Muscle layer of colon (tissue), 2 donors: ENCODE measurements around the gene TEF.
A peak's percentile ranks its signal among the peaks of the same experiment; 100 is the strongest.
"Not testable (repeated sequence)": the region's sequence is repeated elsewhere in the genome, so short reads cannot be mapped to it uniquely, and the experiment has no call there.

Source experiments
- H3K27ac ChIP-seq: one replicate; pipeline ENCODE4 v1.7.0; 2013; ENCODE audit warnings: low read depth, mild to moderate bottlenecking, low read length, moderate library complexity
- H3K27me3 ChIP-seq, 2 donors: one replicate each; pipeline ENCODE4 v1.7.0; 2013; ENCODE audit warnings: low read length in 2 of 2, mild to moderate bottlenecking in 2 of 2; ENCODE audit not compliant: insufficient read depth in 2 of 2, control insufficient read depth in 1 of 2
- H3K36me3 ChIP-seq: one replicate; pipeline ENCODE4 v1.7.0; 2013; ENCODE audit warnings: mild to moderate bottlenecking, low read length; ENCODE audit not compliant: insufficient read depth
- H3K4me1 ChIP-seq: one replicate; pipeline ENCODE4 v1.7.0; 2013; ENCODE audit warnings: mild to moderate bottlenecking, low read length; ENCODE audit not compliant: insufficient read depth
- H3K4me3 ChIP-seq, 2 donors: one replicate each; pipeline ENCODE4 v1.7.0; 2013; ENCODE audit warnings: low read length in 2 of 2, low read depth in 1 of 2, mild to moderate bottlenecking in 1 of 2, moderate library complexity in 1 of 2
- H3K9ac ChIP-seq: one replicate; pipeline ENCODE4 v1.7.0; 2013; ENCODE audit warnings: low read length
- H3K9me3 ChIP-seq: one replicate; pipeline ENCODE4 v1.7.0; 2013; ENCODE audit warnings: mild to moderate bottlenecking, low read length
- donor health status: abdominal sarcoma.
- donor health status: Adenocarcinoma of cecum.

The TEF gene

DNA sequence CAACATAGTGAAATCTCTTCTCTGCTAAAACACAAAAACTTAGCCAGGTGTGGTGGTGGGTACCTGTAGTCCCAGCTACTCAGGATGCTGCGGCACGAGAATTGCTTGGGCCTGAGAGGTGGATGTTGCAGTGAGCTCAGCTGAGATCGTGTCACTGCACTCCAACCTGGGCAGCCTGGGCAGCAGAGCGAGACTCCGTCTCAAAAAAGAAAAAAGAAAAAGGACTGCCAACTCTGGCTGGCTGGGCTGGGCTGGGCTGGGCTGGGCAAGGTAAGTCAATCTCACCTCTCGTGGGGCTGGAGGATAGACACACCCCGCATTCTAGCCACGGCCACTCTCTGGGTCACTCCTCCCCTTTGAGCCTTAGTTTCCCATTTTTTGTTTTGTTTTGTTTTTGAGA is 26.9 kb downstream of the TEF start:
- Histone ChIP-seq H3K27me3 (no peaks in the 10 kb centered on the region), H3K27ac (no peak overlapping the region), H3K9ac (no peak overlapping the region), H3K36me3 (no peaks in the 10 kb centered on the region), H3K9me3 (no peaks in the 10 kb centered on the region), H3K4me3 (no peak overlapping the region), H3K4me1 (peaks cover 40% of the 10 kb centered on the region)

DNA sequence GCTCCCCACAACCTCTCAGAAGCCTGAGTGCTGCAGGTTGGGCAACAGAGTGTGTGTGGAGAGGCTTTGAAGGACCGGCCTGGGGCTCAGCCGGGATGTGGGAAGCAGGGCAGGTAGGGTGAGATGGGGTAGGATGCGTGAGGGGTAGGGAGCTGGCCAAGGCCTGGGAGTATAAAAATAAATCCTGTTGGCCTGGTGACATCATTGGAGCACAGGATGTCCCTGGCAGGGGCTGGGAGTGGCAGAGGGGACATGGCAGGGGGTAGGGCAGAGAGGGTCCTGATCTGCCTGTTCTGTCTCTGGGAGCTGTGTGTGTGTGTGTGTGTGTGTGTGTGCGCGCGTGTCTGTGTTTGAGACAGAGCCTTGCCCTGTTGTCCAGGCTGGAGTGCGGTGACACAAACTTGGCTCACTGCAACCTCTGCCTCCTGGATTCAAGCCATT is 28.6 kb downstream of the TEF start:
- H3K9ac ChIP-seq = peak overlapping the region; percentile 19
- H3K9me3 ChIP-seq = no peaks in the 10 kb centered on the region
- peaks cover 45% of the 10 kb centered on the region for H3K4me1 ChIP-seq
- no peaks in the 10 kb centered on the region for H3K36me3 ChIP-seq
- H3K27ac ChIP-seq = peak overlapping the region; percentile 78
- H3K4me3 ChIP-seq = no peak overlapping the region
- no peaks in the 10 kb centered on the region for H3K27me3 ChIP-seq

DNA sequence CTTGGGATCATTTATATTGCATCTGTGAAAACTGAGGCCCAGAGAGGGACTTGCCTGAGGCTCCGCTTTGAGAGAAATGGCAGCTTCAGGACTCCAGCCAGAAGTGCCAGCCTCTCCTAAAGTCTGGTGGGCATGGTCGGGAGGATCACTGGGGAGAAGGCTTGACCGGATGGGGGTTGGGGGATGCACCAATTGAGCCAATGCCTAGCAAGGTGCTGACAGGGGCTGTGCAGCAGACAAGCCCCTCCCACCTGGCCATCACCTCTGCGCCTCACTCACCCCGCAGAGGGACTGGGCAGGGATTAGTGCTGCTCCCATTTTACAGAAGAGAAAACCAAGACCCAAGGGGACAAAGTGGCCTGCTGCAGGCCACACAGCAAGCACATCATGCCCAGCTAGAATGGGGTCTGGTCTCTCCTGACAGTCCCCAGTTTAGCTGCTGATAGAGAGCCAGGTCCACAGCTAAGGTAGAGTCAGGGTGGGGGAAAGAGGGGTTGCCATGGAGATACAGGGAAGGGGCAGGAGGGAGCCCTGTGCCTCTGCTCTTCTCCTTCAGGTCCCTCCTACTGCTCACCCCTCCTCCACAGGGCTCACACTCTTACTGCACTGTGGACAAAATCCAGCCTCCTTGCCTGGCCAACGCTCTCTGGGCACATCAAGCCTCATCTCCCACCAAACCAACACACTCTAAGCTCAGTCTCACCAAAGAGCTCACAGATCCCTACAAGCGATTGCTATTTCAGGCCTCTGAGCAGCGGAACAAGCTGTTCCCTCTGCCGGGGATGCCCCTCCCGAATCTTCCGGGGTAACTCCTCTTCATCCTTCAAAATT is 29.5 kb downstream of the TEF start:
- no peaks in the 10 kb centered on the region for H3K9me3 ChIP-seq
- peak overlapping the region; percentile 78 for H3K27ac ChIP-seq
- peaks cover 49% of the 10 kb centered on the region for H3K4me1 ChIP-seq
- peak overlapping the region; percentile 31 for H3K9ac ChIP-seq
- no peaks in the 10 kb centered on the region for H3K27me3 ChIP-seq
- H3K4me3 ChIP-seq = no peak overlapping the region
- no peaks in the 10 kb centered on the region for H3K36me3 ChIP-seq

DNA sequence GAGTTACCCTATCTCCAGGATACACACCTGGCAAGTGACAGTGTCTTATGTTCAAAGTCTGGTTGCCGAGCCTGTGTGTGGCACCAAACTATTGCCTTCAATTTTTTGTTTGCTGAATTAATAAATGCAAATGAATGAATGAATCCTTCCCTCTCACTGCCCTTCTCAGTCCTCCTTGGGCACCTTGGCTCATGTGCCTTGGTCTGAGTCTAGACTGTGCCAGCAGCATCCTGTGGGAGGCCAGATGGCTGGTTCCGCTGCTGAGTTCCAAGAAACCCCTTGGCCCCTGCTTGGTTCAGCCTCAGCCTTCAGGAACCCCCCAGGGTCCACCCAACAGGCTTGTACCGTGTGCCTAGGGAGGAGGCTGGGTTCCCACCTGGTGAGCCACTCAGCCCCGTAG is 33.8 kb downstream of the TEF start:
- Histone ChIP-seq H3K27me3 (no peaks in the 10 kb centered on the region), H3K27ac (peak overlapping the region; percentile 50), H3K9ac (no peak overlapping the region), H3K4me3 (no peak overlapping the region), H3K4me1 (peaks cover 55% of the 10 kb centered on the region), H3K36me3 (no peaks in the 10 kb centered on the region), H3K9me3 (no peaks in the 10 kb centered on the region)

DNA sequence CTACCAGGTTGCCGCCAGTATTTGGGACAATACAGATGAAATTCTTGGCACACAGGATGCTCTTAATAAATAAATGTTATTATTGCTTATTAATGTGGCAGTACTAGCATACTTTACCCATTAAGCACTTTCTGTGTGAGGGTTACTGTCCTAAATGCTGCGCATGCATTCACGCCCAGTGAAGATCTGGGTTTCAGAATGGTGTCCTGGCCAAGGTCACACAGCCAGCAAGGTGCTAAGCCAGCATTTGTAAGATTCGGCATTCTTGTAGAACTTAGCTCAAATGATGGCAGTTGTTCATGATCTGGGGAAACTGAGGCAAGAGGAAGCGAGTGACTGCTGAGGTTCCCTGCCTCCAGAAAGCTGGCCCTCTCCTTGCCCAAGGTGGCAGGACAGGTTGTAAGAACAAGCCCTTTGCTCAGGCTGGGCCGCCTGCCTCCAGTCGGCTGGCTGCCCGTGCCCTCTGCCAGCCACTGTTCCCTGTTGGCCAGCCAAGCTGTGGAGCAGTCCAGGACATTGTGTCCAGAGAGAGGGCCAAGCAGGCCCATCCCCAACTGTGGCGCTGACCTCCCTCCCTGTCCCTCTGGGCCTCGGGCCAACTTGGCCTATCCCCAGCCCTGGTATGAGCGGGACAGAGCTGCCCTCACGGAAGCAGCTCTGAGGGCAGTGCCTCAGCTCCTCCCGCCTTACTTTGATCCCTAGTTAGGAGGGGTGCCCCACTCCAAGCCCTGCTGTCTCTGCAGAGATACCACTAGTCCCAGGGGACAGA is 36.1 kb downstream of the TEF start:
- H3K36me3 ChIP-seq = no peaks in the 10 kb centered on the region
- H3K27me3 ChIP-seq = no peaks in the 10 kb centered on the region
- peak overlapping the region in 1 of 2 donors; percentile 6 for H3K4me3 ChIP-seq
- H3K9ac ChIP-seq = peak overlapping the region; percentile 39
- peak overlapping the region; percentile 90 for H3K27ac ChIP-seq
- no peaks in the 10 kb centered on the region for H3K9me3 ChIP-seq
- peaks cover 33% of the 10 kb centered on the region for H3K4me1 ChIP-seq

DNA sequence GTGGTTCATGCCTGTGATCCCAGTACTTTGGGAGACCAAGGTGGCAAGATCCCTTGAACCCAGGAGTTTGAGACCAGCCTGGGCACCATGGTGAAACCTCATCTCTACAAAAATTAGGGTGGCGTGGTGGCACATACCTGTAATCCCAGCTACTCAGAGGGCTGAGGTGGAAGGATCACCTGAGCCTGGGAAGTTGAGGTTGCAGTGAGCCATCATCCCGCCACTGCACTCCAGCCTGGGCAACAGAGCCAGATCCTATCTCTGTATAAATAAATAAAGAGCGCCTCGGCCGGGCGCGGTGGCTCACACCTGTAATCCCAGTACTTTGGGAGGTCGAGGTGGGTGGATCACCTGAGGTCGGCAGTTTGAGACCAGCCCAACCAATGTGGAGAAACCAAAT is 37.0 kb downstream of the TEF start:
- Histone ChIP-seq H3K4me3 (peak overlapping the region in 1 of 2 donors; percentile 6), H3K27me3 (no peaks in the 10 kb centered on the region), H3K27ac (peak overlapping the region; percentile 90), H3K36me3 (peaks cover 5% of the 10 kb centered on the region), H3K9ac (peak overlapping the region; percentile 39), H3K9me3 (no peaks in the 10 kb centered on the region), H3K4me1 (peaks cover 31% of the 10 kb centered on the region)

DNA sequence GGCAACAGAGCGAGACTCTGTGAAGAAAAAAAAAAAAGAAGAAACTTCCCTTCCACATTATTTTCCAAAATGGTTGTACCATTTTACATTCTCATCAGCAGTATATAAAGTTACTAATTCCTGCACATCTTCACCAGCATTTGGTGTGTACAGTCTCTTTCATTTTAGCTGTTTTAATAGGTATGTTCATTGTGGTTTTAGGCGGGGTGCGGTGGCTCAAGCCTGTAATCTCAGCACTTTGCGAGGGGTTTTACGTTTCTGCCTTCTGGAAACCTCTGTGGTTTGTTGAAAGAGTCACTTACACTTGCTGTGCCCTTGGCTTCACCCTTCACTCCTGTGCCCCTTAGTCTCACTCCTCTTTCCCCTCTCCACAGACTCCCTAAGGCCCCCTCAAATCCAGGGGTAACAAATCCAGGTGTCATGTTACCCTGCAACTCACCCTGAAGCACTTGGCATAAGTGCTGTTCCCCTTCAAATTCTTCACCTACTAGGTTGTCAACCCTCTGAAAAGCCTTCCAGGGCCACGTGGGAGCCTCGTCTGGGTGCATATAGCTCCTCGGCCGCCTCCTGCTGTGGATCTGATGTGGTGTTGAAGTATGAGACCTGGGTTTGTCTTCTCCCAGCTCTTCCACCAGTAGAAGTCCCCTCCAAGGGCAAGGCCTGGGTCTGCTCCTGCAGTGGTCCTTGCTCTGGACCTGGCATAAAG is 44.1 kb downstream of the TEF start:
- peaks cover 21% of the 10 kb centered on the region for H3K36me3 ChIP-seq
- H3K27me3 ChIP-seq = no peaks in the 10 kb centered on the region
- no peak overlapping the region for H3K9ac ChIP-seq
- no peaks in the 10 kb centered on the region for H3K9me3 ChIP-seq
- no peaks in the 10 kb centered on the region for H3K4me1 ChIP-seq
- no peak overlapping the region for H3K4me3 ChIP-seq
- no peak overlapping the region for H3K27ac ChIP-seq

DNA sequence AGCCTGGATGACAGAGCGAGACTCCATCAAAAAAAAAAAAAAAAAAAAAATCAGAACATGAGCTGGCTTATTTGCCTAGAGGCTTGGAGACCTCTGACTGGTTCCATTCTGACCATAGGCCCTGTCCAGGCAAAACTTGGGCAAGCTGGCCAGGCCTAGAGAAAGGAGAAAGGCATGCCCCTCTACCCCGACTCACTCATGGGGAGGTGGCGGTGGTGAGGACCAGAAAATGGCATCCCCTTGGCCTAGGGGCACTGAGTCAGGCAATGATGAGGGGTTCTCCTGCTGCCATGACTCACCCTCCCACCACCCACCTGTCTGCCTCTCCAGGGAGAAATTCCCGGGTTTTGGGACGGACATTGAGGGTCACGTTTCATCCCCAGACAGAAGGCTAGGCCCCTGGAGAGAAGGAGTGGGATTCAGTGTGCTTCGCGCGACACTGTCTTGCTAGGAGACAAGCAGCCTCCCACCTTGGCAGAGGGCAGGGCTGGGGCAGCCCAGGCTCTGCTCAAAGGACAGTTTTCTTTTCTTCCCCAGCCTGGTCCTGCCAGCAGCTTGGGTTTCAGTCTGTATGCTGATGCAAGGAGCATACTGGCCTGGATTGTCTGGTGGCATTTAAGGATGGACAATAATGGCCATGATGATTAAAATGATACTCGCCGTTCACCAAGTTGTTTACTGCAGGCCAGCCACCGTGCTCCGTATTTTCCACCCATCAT is 47.6 kb downstream of the TEF start:
- Histone ChIP-seq H3K27ac (no peak overlapping the region), H3K9me3 (no peaks in the 10 kb centered on the region), H3K36me3 (peaks cover 42% of the 10 kb centered on the region), H3K4me1 (no peaks in the 10 kb centered on the region), H3K27me3 (no peaks in the 10 kb centered on the region), H3K9ac (no peak overlapping the region), H3K4me3 (no peak overlapping the region)

DNA sequence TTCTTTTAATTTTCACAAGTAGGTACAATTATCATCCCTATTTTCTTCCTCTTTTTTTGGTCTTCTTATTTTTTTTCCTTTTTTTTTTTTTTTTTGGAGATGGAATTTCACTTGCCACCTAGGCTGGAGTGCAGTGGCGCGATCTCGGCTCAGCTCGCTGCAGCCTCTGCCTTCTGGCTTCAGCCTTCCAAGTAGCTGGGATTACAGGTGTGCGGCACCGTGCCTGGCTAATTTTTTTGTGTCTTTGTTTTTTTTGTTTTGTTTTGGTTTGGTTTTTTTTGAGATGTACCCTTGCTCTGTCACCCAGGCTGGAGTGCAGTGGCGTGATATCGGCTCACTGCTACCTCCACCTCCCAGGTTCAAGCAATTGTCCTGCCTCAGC is 48.2 kb downstream of the TEF start:
- Histone ChIP-seq H3K4me1 (peaks cover 4% of the 10 kb centered on the region), H3K36me3 (peaks cover 42% of the 10 kb centered on the region)

DNA sequence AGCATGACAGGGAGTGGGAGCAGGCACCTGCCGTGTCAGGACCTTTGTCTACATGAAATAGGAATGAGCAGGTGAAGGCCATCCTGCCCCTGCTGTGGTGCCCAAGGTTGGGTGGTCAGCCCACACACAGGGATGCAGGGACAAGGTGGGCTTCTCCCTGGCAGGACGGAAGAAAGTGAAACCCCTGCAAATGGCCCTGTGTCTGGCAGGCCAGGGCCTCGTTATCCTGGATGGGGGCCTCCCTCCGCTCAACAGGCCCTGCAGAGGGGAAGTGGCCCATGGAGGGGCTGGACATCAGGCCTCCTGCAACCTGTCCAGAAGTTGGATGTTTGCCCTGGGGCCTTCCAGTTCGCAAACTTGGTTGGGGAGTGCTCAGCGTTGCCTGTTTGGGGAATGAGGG is 49.9 kb downstream of the TEF start:
- Histone ChIP-seq H3K27ac (no peak overlapping the region), H3K36me3 (peaks cover 55% of the 10 kb centered on the region), H3K4me1 (peaks cover 17% of the 10 kb centered on the region), H3K9me3 (no peaks in the 10 kb centered on the region), H3K9ac (no peak overlapping the region), H3K27me3 (no peaks in the 10 kb centered on the region), H3K4me3 (no peak overlapping the region)

More for the DNA sequence above, 48.2 kb downstream of the TEF start:
- no peaks in the 10 kb centered on the region for H3K9me3 ChIP-seq
- H3K9ac ChIP-seq = no peak overlapping the region
- no peak overlapping the region for H3K4me3 ChIP-seq
- no peak overlapping the region for H3K27ac ChIP-seq
- no peaks in the 10 kb centered on the region for H3K27me3 ChIP-seq

DNA sequence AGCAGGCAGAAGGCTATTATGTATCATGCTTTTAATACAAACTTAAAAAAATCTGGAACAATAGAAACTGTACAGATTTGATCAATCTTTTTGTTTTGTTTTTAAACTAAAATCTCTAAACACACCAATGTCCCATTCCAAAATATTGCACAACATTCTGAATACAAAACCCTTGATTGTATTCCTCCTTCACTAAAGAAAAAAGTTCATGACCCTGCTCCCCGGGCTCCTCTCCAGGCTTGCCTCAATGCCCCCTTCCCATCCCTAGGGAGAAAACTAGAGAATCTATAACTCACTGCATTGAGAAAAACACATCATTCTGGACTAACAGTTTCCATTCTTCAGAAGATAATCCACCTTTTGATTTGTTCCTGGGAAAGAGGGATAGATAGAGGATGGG is 51.7 kb downstream of the TEF start:
- H3K27me3 ChIP-seq, H3K9me3 ChIP-seq, H3K9ac ChIP-seq, H3K4me3 ChIP-seq, H3K27ac ChIP-seq: not testable (repeated sequence)
- Histone ChIP-seq H3K36me3 (peaks cover 55% of the 10 kb centered on the region), H3K4me1 (peaks cover 17% of the 10 kb centered on the region)
